GM21360 (cell line): Measurements from ENCODE around the gene ABCA8.

Experiments
- ATAC-seq: cut with Tn5 transposase; IDR thresholded peaks from one replicate; pipeline ENCODE4 v1.9.1; 2021; ENCODE audit warnings: mild to moderate bottlenecking, moderate library complexity; ENCODE audit not compliant: unreplicated experiment

The ABCA8 gene

DNA sequence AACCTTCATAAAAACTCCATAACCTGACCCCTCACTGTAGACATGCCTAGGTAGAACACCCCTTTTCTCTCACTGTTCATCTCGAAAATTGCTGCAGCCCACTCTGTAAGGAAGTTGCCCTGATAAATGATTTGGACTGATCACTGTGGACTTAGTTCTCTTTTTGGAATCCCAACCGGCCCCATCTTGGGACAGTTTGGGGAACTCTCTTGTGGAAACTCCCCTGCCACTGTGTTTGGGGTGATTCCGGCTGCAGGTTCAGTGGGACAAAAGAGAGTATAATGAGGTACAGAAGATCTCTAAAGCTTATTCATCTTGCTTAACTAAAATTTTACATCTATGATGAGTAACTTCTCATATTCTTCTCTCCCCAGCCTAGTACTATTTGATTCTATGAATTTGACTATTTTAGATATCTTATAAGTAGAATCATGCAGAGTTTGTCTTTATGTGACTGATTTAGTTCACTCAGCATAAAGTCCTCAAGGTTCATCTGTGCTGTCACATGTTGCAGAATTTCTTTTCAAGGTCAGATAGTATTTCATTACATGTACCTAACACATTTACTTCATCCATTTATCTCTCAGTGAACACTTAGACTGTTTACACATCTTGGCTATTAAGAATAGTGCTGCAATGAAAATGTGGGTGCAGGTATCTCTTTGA lies 84.9 kb downstream of the ABCA8 start:
- no peak for ATAC-seq

DNA sequence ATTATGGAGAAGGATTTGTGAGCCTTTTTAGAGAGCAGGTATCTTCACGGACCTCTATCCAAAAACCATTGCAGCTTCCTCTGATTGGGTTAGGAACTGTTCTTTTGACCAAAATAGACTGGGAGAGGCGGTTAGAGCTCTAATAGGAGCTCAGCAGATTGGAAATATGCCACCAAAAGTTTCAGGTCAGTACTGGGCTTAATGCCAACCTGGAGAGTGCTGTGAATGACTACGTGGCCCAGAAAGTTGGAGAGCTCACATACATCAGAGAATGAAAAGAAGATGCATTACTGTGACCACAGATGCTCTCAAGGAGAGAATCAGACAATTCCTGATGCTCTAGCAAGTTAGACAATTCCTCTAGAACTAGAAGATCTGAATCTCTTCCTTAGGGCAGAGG lies 86.5 kb downstream of the ABCA8 start:
- ATAC-seq = no peak

DNA sequence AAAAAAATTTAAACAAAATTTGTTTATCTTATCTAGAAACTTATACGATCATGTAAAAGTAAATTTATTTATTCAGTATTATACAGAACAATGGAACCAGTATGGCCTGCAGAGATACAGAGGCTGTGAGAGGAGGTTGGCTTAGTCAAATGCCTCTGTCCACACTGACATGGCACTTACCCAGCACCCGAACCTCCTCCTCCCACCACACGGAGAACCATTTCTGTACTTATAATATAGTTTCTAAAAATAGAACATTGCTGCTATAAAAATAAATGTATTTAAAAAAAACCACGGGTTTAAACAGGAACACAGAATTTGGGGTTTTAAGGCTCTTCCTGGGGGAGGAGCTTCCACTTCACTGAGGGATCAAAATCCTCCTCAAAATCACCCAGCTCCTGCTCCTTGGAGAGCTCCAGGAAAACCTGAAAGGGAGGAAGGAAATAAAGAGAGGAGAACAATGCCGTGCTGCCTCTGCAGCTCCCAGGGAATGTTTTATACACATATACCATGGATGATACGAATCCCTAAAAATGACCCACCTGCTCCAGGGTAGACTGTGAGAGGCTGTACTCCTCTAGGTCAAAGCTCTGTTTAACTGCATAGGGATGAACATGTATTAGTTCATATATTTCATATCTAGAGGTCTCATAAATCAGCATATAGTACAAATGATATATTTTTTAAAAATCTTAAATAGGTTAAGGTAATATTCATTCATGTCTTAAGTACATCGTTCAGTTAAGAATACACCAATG lies 87.3 kb downstream of the ABCA8 start:
- ATAC-seq = no peak

DNA sequence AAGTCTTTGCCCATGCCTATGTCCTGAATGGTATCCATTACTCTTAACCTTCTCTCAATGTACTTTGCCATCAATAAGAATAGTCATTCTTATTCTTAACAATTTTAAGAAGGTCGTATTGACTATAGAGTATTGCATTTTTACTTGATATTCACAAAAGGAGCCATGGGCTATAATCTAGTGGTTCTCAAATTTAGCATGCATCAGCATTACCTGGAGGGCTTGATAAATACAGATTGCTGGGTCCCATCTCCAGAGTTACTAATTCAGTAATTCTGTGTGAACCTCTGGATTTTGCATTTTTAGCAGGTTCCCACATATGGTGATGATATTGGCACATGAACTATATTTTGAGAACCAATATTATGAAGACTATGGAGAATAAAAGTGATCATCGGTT lies 89.6 kb downstream of the ABCA8 start:
- ATAC-seq = no peak

DNA sequence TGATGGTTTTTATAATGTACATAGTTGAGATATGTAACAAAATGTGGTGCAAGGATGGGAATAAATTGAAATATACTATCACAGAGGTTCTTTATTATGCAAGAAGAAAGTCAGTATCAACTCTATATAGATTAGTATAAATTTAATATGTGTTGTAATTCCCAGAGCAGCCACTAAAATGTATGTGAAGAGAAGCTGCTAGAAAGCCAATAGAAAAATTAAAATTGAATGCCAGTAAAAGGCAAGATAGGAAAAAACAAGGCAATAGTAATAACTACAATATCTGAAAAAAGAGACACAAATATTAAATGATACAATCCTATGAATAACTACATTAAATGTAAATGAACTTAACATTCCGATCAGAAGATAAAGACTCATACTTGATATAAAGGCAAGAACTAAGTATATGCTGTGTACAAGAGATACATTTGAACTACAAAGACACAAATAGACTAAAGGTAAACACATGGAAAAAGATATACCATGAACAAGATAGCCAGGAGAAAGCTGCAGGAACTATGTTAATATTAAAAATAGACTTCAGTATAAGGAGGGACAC lies 92.0 kb downstream of the ABCA8 start:
- ATAC-seq = no peak

DNA sequence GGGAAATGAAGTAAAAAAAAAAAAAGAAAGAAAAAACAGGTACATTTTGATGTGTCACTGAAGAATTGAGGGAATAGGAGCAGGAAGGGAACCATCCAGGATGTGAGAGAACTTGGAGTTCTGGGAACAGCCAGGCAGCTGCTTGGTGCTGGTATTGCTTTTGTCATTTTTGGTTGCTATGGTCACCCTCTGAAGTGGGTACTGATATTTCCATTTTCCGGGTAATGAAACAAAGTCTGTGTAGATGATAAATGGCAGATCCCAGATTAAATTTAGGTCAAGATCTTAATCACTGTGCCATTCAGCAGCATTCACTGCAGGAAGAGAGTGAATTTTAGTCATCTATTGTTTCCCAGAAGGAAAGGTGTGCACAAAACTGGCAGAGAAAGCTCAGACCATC lies 93.6 kb downstream of the ABCA8 start:
- ATAC-seq = no peak

DNA sequence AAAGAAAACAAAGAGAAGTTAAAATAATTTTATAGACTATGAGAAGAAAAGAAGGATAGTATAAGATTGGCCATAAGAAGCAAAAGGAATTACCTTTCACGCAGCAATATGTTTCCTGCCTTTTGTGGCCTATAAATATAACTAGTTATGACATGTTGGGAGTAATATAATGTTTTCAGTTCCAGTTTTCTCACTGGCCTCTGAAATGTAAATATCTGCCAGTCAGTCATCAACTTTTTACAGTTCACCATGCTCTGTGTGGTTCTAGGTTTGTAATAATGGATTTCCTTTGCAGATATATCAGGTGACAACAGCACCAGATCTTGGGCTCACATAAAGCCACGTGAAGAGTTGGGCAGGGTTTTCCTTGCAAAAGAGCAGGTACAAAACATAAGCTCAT lies 94.3 kb downstream of the ABCA8 start:
- ATAC-seq = no peak

DNA sequence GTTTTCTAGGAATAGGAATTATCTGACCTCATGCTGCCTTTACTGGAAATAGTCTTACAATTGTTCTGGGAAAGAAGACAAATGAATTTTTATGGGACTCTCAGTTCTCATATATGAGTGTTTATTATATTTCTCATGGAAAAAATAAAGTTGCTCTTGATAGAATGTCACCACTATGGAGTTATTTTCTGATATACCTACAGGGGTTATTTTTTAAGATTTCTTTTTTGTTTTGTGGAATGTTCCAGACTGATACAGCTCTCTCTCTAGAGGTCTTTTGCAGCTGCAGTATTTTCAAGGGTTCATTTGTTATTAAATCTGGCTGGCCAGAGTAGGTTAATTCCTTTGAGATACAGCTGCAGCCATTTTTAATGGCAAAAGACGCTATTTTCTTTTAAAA lies 100.7 kb downstream of the ABCA8 start:
- no peak for ATAC-seq

DNA sequence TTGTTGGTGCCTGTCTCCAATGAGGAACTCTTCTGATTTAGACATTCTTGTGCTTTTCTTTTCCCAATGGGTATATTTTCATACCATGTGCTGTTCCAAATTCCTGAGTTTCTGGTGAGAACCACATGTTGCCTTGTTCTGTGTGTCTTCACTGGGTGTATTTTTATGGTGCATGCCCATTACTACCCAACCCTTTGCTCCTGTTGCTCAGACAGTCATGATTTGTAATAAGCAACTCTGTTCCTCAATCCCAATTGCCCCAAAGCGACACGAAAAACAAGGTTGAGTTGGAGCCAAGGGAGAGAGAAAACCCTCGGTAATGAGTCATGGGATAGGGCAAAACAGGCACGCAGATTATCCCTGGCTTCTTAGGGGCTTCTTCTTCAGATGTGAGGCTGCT lies 101.8 kb downstream of the ABCA8 start:
- ATAC-seq = no peak

DNA sequence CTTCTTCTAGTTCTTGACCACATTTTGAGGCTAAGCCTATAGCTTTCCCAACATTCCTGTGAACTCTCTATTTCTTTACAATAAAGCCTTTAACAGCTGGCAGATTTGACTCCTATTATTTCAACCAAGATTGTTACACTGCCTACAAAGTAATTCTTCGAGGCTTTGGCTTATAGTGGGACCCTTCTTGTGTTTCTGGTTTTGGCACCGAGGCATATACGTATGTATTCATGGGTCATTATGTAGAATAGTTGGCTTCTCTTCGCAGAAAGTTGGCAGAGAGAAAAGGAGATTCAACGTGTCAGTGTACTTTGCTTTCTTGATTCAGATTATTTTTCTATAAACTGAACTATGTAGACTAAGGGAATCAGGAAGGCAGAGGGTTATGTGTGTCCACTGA lies 102.2 kb downstream of the ABCA8 start:
- ATAC-seq = no peak

DNA sequence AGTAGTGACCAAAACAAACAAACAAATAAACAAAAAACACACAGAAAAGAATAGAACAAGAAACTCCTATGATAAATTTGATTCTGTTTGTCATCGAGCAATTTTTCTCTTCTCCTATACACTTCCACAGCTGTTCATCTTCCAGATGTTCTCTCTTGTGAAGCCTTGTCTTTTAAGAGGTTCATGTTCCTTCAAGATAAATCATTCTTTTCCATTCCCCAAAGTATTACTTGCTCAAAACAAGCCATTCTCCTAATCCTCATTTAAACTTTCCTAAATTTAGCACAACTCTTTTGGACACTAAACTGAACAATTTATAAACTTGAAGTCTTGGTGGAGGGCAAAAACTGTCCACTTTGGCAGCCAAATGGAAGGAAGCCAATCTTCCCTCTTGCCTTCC lies 103.3 kb downstream of the ABCA8 start:
- no peak for ATAC-seq

DNA sequence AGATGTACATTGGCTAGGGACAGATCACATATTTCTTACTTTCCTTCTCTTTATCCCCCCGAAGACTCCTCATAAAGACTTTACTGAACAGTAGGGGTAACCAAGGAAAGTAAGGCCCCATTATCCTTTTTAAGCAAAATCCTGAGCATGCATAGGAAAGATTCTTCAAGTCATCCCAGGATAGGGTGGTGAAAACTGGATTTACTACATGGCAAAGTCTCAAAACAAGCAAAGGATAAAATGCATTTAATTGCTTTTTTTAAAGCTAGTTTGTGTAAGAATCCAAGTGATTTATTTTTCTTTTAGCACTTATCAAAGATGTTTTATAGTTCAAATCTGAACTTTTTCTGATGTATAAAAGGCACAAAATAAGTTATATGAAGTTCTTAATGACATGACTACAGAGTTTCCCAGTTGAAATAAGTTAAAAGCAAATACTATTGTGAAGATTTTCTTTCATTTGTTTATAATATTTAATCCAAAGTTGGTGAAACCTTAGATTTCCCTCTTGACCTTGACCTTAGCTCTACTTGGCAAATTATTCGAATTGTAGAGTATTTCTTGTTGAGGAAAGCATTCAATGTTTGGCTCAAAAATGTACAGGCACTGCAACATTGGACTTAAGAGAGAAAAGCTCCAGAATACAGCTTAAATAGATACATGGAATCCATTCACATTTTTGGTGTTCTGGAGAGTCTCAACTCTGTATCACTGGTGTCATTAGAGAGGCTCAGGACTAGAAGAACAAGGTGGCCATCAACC lies 104.3 kb downstream of the ABCA8 start:
- ATAC-seq = no peak

DNA sequence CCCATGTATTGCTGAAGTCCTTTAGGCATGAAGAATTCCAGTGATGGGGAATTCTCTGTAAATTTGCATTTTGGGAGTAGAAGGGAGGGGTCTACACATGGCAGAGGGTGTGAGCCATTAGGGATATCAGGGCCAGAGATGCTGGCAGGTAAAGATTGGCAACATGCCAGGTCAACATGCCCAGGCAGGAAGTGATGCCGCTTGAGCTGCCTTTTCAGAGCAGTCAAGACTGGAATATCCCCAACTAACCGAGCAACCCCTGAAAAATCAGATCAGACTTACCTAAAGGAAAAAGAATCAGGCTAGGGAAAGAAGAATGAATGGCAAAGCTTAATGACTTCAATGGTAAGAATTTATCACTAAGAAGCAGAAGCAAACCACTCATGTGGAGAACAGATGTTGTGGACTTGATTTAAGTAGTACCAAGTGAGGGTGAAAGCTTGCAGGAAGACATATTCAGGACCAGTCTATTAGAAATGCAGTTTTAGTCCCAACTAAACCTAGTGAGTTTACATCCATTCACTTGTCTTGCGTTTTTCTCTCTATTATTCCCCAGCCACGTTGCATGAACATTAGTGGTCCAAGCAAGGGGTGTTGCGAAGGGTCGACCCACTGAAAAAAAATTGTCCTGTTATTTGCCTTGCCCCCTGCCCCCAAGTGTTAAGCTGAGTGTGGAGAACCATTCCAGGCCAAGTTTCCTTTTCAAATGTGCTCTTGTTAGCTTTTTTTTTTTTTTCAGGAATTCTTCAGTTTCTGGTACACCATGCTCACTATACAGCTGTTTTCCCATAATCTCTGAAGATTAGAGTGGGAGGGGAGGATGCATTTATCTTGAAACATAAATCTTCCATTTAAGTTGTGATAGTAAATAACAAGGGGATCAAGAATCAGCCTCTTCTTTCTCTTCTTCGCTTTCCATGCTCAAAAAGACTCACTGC lies 105.2 kb downstream of the ABCA8 start:
- ATAC-seq = no peak

DNA sequence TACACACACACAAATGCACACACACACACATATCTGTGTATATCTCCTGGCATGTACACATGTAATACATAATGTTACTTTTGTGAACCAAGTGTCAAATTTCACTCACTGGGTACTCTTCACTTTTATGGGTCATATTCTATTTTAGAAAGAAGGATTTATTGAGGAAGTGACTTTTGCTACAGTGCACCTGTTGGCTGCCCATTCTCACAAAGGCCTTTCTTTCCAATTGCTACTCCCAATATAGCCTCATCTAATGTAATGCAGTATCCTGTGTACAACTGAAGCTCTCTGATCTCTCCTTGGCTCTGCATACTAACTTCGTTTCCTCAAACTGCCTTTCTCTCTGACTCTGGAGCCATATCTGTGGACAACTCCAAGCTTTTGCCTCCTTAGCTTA lies 107.5 kb downstream of the ABCA8 start:
- no peak for ATAC-seq

DNA sequence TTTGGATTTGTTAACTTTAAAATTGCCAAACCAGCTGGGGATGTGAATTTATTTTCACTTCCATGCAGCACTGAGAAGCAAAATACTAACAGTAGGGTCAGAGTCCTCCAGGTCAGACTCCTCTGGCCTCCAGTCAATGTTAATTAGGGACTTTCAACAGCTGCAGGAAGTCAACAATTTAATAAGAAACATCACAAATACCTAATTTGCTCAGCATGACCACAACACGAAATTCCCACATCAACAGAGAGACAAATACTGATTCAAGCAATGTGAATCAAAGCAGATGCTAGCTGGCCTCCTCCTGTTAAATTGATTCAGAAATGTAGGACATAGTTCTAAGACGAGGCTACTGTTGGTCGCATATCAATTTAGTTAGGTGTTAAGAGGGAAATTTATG lies 111.7 kb downstream of the ABCA8 start:
- no peak for ATAC-seq

DNA sequence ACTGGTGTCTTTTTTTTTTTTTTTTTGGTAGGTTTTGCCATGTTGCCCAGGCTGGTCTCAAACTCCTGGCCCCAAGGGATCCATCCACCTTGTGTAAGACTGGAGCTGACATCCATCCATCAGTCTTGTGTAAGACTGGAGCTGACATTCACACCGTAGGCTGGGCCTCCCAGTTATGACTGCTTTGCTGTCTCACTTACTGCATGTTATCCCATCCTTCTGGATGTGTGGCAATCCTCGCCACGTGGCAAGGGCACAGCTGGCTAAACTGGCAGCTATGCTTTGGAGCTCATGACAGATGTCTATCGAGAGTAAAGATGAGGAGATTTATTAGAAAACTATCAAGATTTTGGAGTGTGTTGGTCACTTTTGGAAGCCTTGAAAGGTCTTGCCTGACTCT lies 115.1 kb downstream of the ABCA8 start:
- ATAC-seq = no peak

DNA sequence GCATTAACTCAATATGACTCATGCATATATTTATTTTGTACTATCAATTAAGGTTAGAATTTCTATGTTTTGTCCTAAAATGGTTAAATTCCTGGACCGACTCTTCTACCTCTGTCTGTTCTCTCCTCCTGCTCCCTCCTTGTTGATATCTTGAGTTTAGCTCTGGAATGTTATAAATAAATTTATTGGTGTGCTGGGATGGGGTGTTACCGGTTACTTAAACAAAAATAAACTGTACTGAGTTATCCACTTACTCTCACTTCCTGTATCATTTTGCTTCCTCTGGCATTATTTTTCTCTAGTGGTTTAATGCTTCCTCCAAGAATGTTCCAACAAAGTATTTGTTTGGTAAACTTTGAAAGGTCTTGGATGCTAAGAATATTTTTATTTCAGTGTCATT lies 120.1 kb downstream of the ABCA8 start:
- no peak for ATAC-seq

DNA sequence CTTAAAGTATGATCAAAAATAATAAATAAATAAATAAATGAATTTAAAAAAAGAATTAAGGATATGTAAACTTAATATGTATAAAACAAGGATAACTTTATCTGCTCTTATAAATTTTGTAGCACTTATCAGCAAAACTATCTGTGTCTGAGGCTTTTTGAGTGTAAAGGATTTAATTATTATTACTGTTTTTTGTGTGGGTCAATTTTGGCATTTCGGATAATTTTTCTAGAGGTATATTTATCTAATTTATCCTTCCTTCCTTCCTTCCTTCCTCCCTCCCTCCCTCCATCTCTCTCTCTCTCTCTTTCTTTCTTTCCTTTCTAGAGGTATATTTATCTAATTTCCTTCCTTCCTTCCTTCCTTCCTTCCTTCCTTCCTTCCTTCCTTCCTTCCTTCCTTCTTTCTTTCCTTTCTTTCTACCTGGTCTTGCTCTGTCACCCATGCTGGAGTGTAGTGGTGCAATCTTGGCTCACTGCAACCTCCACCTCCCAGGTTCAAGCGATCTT lies 120.8 kb downstream of the ABCA8 start:
- no peak for ATAC-seq

DNA sequence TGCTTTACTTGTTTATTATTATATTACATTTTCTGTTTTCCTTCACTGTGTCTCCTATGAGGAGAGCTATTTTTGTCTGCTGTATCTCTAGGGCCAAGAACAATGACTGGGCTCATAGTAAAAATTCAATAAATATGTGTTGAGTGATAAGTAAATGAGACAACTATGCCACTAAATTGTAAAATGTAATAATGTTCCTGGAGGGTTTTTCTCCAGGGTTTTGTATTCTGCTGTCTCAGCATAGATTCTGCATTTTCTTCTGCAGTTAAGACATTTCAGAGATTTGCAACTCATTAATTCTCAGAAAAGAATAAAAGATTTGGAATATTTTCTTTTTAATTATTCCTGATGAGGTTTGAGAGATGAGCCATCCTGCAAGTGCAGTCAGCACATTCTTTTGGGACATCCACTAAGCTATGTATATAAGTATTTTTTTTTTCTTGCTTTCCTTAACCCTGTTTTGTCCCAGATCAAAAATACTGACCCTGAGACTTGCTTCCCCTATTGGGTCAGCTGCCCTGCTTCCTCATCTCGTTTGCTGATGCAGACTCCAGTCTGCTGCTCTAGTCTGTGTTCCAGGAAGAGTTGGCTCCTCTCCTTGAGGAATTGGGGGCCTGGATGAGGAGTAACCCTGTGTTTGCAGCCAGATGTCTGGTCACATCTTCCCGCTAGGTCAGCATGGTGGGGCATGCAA lies 122.9 kb downstream of the ABCA8 start:
- ATAC-seq = no peak

DNA sequence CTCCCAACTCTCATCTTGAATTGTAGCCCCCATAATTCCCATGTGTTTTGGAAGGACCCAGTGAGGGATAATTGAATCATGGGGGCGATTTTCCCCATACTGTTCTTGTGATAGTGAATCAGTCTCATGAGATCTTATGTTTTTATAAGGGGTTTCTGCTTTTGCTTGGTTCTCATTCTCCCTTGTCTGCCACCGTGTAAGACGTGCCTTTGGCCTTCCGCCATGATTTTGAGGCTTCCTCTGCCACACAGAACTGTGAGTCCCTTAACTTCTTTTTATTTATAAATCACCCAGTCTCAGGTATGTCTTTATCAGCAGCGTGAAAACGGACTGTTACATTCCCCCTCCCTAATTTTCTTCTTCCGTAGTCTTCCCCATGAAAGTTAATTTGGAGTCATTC lies 124.0 kb downstream of the ABCA8 start:
- ATAC-seq = no peak
